Omental fat pad (tissue), 4 donors: Measurements from ENCODE around the gene OSBPL10. TPM values are rescaled to one million over a fixed set of nuclear protein-coding genes. Genes with fewer than 3 reads are reported as not detected.

Source experiments
- ATAC-seq: fragments of 150-250 bp; one replicate; pipeline ENCODE4 v1.9.1; 2016; ENCODE audit warnings: mild to moderate bottlenecking, moderate library complexity; ENCODE audit not compliant: low FRiP score
- DNase-seq: peaks from one replicate; pipeline ENCODE4 v3.0.0-alpha.2; 2019; ENCODE audit warnings: low spot score
- CTCF ChIP-seq, 3 donors: fragments of 450-650 bp; IDR thresholded peaks; one replicate each; pipeline ENCODE4 v1.5.1; 2016 to 2017; ENCODE audit warnings: antibody characterized with exemption in 3 of 3, mild to moderate bottlenecking in 3 of 3, moderate library complexity in 2 of 3
- total RNA-seq, 4 donors: library from RNA; depleted of rRNA; stranded (reverse); fragments of >200 nt; gene quantifications; one replicate each; pipeline ENCODE4 v1.1.0, GENCODE V29; 2016

Gene OSBPL10
- total RNA-seq, 4 donors from 2014 or later, result 6.3 to 67.1 (median 10.5) TPM

- DNase-seq (no peak), ATAC-seq (no peak)
- no peak for TF ChIP-seq CTCF (IDR thresholded peaks at IDR 0.05)
Measured at GRCh38 chr3:31762097-31762764, 218.8 kb downstream of the OSBPL10 start.

- no peak for TF ChIP-seq CTCF (IDR thresholded peaks at IDR 0.05)
- ATAC-seq (no peak), DNase-seq (no peak)
Measured at GRCh38 chr3:31760654-31761053, 220.4 kb downstream of the OSBPL10 start.

- TF ChIP-seq CTCF (IDR thresholded peaks at IDR 0.05), result no peak
- ATAC-seq, result no peak
- DNase-seq, result no peak
Measured at GRCh38 chr3:31758322-31758965, 222.6 kb downstream of the OSBPL10 start.

GRCh38 chr3:31755926-31756658 is 225.0 kb downstream of the OSBPL10 start:
- TF ChIP-seq CTCF (IDR thresholded peaks at IDR 0.05), result no peak

GRCh38 chr3:31754575-31755278 is 226.3 kb downstream of the OSBPL10 start:
- ATAC-seq (no peak), DNase-seq (no peak)
- TF ChIP-seq CTCF (IDR thresholded peaks at IDR 0.05), result no peak

More at GRCh38 chr3:31755926-31756658, 225.0 kb downstream of the OSBPL10 start:
- DNase-seq (no peak), ATAC-seq (no peak)

GRCh38 chr3:31753050-31753425 is 228.0 kb downstream of the OSBPL10 start:
- TF ChIP-seq CTCF (IDR thresholded peaks at IDR 0.05), result no peak
- ATAC-seq, result no peak
- DNase-seq, result no peak
